ENCODE measurements around the gene MAP3K5. TPM values are rescaled to one million over a fixed set of nuclear protein-coding genes. Genes with fewer than 3 reads are reported as not detected.
"Not testable (repeated sequence)": the region's sequence is repeated elsewhere in the genome, so short reads cannot be mapped to it uniquely, and the experiment has no call there.

The MAP3K5 gene
- total RNA-seq, 1 donor from 2014 or later: 5.8 TPM

- DNase-seq: no peak
These were observed 70.8 kb downstream of the MAP3K5 start for GRCh38 chr6:136721467-136721866.

- no peak for DNase-seq
These were observed 72.1 kb downstream of the MAP3K5 start for GRCh38 chr6:136720045-136720770.

GRCh38 chr6:136719280-136720044 lies 72.8 kb downstream of the MAP3K5 start:
- DNase-seq: no peak

- DNase-seq: peak; percentile 28
These were observed 73.8 kb downstream of the MAP3K5 start for GRCh38 chr6:136718476-136718875.

GRCh38 chr6:136717716-136717990 lies 74.6 kb downstream of the MAP3K5 start:
- peak; percentile 60 for DNase-seq

GRCh38 chr6:136716917-136717715 lies 75.2 kb downstream of the MAP3K5 start:
- no peak for DNase-seq

- not testable (repeated sequence) for DNase-seq
These were observed 79.6 kb downstream of the MAP3K5 start for GRCh38 chr6:136712642-136713041.

GRCh38 chr6:136711644-136712043 lies 80.6 kb downstream of the MAP3K5 start:
- DNase-seq: no peak

GRCh38 chr6:136710877-136711552 lies 81.3 kb downstream of the MAP3K5 start:
- DNase-seq: no peak

- no peak for DNase-seq
These were observed 82.8 kb downstream of the MAP3K5 start for GRCh38 chr6:136709429-136709828.

- no peak for DNase-seq
These were observed 85.8 kb downstream of the MAP3K5 start for GRCh38 chr6:136706430-136706829.

- no peak for DNase-seq
These were observed 88.9 kb downstream of the MAP3K5 start for GRCh38 chr6:136703331-136703865.

GRCh38 chr6:136701045-136701444 lies 91.2 kb downstream of the MAP3K5 start:
- no peak for DNase-seq

GRCh38 chr6:136699358-136699757 lies 92.9 kb downstream of the MAP3K5 start:
- DNase-seq: no peak

- no peak for DNase-seq
These were observed 95.4 kb downstream of the MAP3K5 start for GRCh38 chr6:136696783-136697364.

GRCh38 chr6:136696238-136696637 lies 96.0 kb downstream of the MAP3K5 start:
- DNase-seq: no peak

- DNase-seq: no peak
These were observed 96.9 kb downstream of the MAP3K5 start for GRCh38 chr6:136695412-136695811.

GRCh38 chr6:136693090-136693489 lies 99.2 kb downstream of the MAP3K5 start:
- DNase-seq: no peak

- not testable (repeated sequence) for DNase-seq
These were observed 104.4 kb downstream of the MAP3K5 start for GRCh38 chr6:136687894-136688293.

- no peak for DNase-seq
These were observed 106.7 kb downstream of the MAP3K5 start for GRCh38 chr6:136685540-136686108.

GRCh38 chr6:136684466-136684865 lies 107.8 kb downstream of the MAP3K5 start:
- DNase-seq: no peak

All from dermis blood vessel endothelial cell (primary cell).